ENCODE data around the gene SERPINE1.

- TF ChIP-seq EP300 (IDR thresholded peaks at IDR 0.05; ENCODE audit: borderline replicate concordance) (no peak), CREB1 (IDR thresholded peaks at IDR 0.05; ENCODE audit: low read depth) (no peak), EGR1 (IDR thresholded peaks at IDR 0.05) (no peak), TAF1 (IDR thresholded peaks at IDR 0.05; ENCODE audit: low read depth) (no peak)
These were observed 43.9 kb downstream of the SERPINE1 start for GRCh38 chr7:101170617-101171441.
